K562 (cell line): Measurements from ENCODE around the gene RBM12. TPM values are rescaled to one million over a fixed set of nuclear protein-coding genes. Genes with fewer than 3 reads are reported as not detected.

ENCODE experiments used
- CC2D1A ChIP-seq: fragments of 450-650 bp; IDR thresholded peaks from 2 replicates; pipeline ENCODE4 v1.6.1; 2017; ENCODE audit warnings: mild to moderate bottlenecking
- CREB5 ChIP-seq: fragments of 250-450 bp; sonication (Bioruptor Pico); IDR thresholded peaks from 2 replicates; pipeline ENCODE4 v1.5.0; 2020; ENCODE audit warnings: mild to moderate bottlenecking
- EP400 ChIP-seq: fragments of 450-650 bp; IDR thresholded peaks from 2 replicates; pipeline ENCODE4 v1.6.1; 2017; ENCODE audit warnings: antibody characterized with exemption, mild to moderate bottlenecking, moderate library complexity
- ETV5 ChIP-seq: sonication (generic); formaldehyde crosslinking; IDR thresholded peaks from 2 replicates; pipeline ENCODE4 v1.4.0; 2020; ENCODE audit warnings: low read depth, mild to moderate bottlenecking, missing genetic modification reagents
- GTF2E2 ChIP-seq: fragments of 200-800 bp; sonication (Bioruptor generic); IDR thresholded peaks from 2 replicates; pipeline ENCODE4 v1.6.1; 2016; ENCODE audit warnings: missing genetic modification characterization, missing compliant biosample characterization
- MLLT1 ChIP-seq, 2 experiments: fragments of 450-650 bp; IDR thresholded peaks; 2 replicates each; pipeline ENCODE4 v1.6.1; 2016
- MYC ChIP-seq, 2 experiments: fragments of 250-450 bp in 1 of 2; sonication (Bioruptor Pico) in 1 of 2; IDR thresholded peaks; 2 replicates each; pipeline versions ENCODE4 v1.5.1 to v1.6.1; 2012 to 2021; ENCODE audit warnings: low read depth in 2 of 2, borderline replicate concordance in 1 of 2, improper control_type of control experiment in 1 of 2, low read length in 1 of 2, mild to moderate bottlenecking in 1 of 2, moderate library complexity in 1 of 2
- ZBTB12 ChIP-seq: fragments of 250-450 bp; sonication (Bioruptor Pico); IDR thresholded peaks from 2 replicates; pipeline ENCODE4 v1.4.0; 2020
- ZNF124 ChIP-seq: sonication (generic); formaldehyde crosslinking; IDR thresholded peaks from 2 replicates; pipeline ENCODE4 v1.8.1; 2022; ENCODE audit warnings: missing genetic modification reagents
- ZNF347 ChIP-seq: fragments of 450-650 bp; formaldehyde crosslinking; IDR thresholded peaks from 2 replicates; pipeline ENCODE4 v1.4.0; 2020; ENCODE audit warnings: low read depth, mild to moderate bottlenecking, moderate library complexity
- polyA plus RNA-seq, 8 experiments: library from polyadenylated mRNA; depleted of rRNA in 4 of 8; stranded (reverse) in 5 of 8; unstranded in 3 of 8; fragments of >200 nt; fragmentation: Nextera tagmentation in 2 of 8; fragmentation: Illumina TruSeq in 1 of 8; extraction: Ambion mirVana in 2 of 8; extraction: Trizol in 1 of 8; gene quantifications; 2 replicates each; pipeline versions ENCODE4 v1.2.1 to v1.2.3, GENCODE V29; 2011 to 2014; ENCODE audit warnings: inconsistent platforms in 1 of 8, missing spikeins in 1 of 8
- total RNA-seq, 7 experiments: library from RNA; depleted of rRNA in 6 of 7; stranded (reverse); fragments of >200 nt in 6 of 7; fragmentation: Illumina TruSeq in 2 of 7; extraction: Trizol in 2 of 7; gene quantifications; 2 replicates each; pipeline versions ENCODE4 v1.2.1 to v1.2.3, GENCODE V29; 2011 to 2021; ENCODE audit warnings: low replicate concordance in 1 of 7
- TF ChIP-seq, protein P1 (sequence below): fragments of 450-650 bp; IDR thresholded peaks from 2 replicates; pipeline ENCODE4 v1.6.1; 2016; ENCODE audit warnings: mild to moderate bottlenecking, moderate library complexity

Gene RBM12
- total and polyA plus RNA-seq, 9 of the 15 experiments (the other 6 are each of a cell fraction or from before 2014, with no cell fraction given): 5.0 to 162 (median 73.3) TPM

- TF ChIP-seq, protein P1, sequence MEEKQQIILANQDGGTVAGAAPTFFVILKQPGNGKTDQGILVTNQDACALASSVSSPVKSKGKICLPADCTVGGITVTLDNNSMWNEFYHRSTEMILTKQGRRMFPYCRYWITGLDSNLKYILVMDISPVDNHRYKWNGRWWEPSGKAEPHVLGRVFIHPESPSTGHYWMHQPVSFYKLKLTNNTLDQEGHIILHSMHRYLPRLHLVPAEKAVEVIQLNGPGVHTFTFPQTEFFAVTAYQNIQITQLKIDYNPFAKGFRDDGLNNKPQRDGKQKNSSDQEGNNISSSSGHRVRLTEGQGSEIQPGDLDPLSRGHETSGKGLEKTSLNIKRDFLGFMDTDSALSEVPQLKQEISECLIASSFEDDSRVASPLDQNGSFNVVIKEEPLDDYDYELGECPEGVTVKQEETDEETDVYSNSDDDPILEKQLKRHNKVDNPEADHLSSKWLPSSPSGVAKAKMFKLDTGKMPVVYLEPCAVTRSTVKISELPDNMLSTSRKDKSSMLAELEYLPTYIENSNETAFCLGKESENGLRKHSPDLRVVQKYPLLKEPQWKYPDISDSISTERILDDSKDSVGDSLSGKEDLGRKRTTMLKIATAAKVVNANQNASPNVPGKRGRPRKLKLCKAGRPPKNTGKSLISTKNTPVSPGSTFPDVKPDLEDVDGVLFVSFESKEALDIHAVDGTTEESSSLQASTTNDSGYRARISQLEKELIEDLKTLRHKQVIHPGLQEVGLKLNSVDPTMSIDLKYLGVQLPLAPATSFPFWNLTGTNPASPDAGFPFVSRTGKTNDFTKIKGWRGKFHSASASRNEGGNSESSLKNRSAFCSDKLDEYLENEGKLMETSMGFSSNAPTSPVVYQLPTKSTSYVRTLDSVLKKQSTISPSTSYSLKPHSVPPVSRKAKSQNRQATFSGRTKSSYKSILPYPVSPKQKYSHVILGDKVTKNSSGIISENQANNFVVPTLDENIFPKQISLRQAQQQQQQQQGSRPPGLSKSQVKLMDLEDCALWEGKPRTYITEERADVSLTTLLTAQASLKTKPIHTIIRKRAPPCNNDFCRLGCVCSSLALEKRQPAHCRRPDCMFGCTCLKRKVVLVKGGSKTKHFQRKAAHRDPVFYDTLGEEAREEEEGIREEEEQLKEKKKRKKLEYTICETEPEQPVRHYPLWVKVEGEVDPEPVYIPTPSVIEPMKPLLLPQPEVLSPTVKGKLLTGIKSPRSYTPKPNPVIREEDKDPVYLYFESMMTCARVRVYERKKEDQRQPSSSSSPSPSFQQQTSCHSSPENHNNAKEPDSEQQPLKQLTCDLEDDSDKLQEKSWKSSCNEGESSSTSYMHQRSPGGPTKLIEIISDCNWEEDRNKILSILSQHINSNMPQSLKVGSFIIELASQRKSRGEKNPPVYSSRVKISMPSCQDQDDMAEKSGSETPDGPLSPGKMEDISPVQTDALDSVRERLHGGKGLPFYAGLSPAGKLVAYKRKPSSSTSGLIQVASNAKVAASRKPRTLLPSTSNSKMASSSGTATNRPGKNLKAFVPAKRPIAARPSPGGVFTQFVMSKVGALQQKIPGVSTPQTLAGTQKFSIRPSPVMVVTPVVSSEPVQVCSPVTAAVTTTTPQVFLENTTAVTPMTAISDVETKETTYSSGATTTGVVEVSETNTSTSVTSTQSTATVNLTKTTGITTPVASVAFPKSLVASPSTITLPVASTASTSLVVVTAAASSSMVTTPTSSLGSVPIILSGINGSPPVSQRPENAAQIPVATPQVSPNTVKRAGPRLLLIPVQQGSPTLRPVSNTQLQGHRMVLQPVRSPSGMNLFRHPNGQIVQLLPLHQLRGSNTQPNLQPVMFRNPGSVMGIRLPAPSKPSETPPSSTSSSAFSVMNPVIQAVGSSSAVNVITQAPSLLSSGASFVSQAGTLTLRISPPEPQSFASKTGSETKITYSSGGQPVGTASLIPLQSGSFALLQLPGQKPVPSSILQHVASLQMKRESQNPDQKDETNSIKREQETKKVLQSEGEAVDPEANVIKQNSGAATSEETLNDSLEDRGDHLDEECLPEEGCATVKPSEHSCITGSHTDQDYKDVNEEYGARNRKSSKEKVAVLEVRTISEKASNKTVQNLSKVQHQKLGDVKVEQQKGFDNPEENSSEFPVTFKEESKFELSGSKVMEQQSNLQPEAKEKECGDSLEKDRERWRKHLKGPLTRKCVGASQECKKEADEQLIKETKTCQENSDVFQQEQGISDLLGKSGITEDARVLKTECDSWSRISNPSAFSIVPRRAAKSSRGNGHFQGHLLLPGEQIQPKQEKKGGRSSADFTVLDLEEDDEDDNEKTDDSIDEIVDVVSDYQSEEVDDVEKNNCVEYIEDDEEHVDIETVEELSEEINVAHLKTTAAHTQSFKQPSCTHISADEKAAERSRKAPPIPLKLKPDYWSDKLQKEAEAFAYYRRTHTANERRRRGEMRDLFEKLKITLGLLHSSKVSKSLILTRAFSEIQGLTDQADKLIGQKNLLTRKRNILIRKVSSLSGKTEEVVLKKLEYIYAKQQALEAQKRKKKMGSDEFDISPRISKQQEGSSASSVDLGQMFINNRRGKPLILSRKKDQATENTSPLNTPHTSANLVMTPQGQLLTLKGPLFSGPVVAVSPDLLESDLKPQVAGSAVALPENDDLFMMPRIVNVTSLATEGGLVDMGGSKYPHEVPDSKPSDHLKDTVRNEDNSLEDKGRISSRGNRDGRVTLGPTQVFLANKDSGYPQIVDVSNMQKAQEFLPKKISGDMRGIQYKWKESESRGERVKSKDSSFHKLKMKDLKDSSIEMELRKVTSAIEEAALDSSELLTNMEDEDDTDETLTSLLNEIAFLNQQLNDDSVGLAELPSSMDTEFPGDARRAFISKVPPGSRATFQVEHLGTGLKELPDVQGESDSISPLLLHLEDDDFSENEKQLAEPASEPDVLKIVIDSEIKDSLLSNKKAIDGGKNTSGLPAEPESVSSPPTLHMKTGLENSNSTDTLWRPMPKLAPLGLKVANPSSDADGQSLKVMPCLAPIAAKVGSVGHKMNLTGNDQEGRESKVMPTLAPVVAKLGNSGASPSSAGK: peak; percentile 95
- TF ChIP-seq ZBTB12 (CRISPR knock-in tag) (peak; percentile 80), GTF2E2 (tag) (peak; percentile 98), CREB5 (0 out of 2 replicates have a peak, but pooled peaks have one; percentile 3), EP400 (peak; percentile 98), MYC (IDR thresholded peaks at IDR 0.05; ENCODE audit: low read depth, low read length) (peak; percentile 95), MYC (CRISPR knock-in tag; IDR thresholded peaks at IDR 0.05; ENCODE audit: borderline replicate concordance, low read depth) (peak; percentile 88; the same call in 1 of the 2 replicates), ZNF347 (CRISPR knock-in tag) (no peak), CC2D1A (no peak), ETV5 (peak; percentile 30), MLLT1 (IDR thresholded peaks at IDR 0.05) (peak in 1 of 2 experiments; percentile 49; a peak in 1 of 4 replicates), ZNF124 (no peak)
These were observed at the start of gene RBM12, which contains the start of gene CPNE1 (continued) for GRCh38 chr20:35664466-35665206.
